SJCRH30 (cell line): ENCODE data around the gene IL1RAPL1. TPM values are rescaled to one million over a fixed set of nuclear protein-coding genes. Genes with fewer than 3 reads are reported as not detected.

Source experiments
- DNase-seq, 2 experiments: peaks; one replicate each; pipeline ENCODE4 v3.0.0-alpha.2; 2015 to 2020
- H3K27ac ChIP-seq: fragments of 250-450 bp; sonication (Bioruptor Pico); 2 replicates; pipeline ENCODE4 v1.5.1; 2020; ENCODE audit warnings: mild to moderate bottlenecking, moderate library complexity
- H3K27me3 ChIP-seq: fragments of 250-450 bp; sonication (Bioruptor Pico); 2 replicates; pipeline ENCODE4 v1.5.1; 2020; ENCODE audit warnings: mild to moderate bottlenecking, moderate library complexity
- H3K36me3 ChIP-seq: fragments of 250-450 bp; sonication (Bioruptor Pico); 2 replicates; pipeline ENCODE4 v1.5.1; 2020; ENCODE audit warnings: mild to moderate bottlenecking, moderate library complexity
- H3K4me1 ChIP-seq: fragments of 250-450 bp; sonication (Bioruptor Pico); 2 replicates; pipeline ENCODE4 v1.5.1; 2020; ENCODE audit warnings: mild to moderate bottlenecking, moderate library complexity
- H3K4me3 ChIP-seq: fragments of 250-450 bp; sonication (Bioruptor Pico); 2 replicates; pipeline ENCODE4 v1.5.1; 2020; ENCODE audit warnings: mild to moderate bottlenecking, moderate library complexity
- H3K9me3 ChIP-seq: fragments of 250-450 bp; sonication (Bioruptor Pico); replicated peaks from 2 replicates; pipeline ENCODE4 v1.5.1; 2020; ENCODE audit warnings: mild to moderate bottlenecking, moderate library complexity
- total RNA-seq: library from RNA; depleted of rRNA; stranded (reverse); fragments of >200 nt; shearing (Covaris generic); gene quantifications from 2 replicates; pipeline ENCODE4 v1.2.3, GENCODE V29; 2014

Gene IL1RAPL1
- total RNA-seq, 1 experiment from 2014 or later = not detected

DNA sequence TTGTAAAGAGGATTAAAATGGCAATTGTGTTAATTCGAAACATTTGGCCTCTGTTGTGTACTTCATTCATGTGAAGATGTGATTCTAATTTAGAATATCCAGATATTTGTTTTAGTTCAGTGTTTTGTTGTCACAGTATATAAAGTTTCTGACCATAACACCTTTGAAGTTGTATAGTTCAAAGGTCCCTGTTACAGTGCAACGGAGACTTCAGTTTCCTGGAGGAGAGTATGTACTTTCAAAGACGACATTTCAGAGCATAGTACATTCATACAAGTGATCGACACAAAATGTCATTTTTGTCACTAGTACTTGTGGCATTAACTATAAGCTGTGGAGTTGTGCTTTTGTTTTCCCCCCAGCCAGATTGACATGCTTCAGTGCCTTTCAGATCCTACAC lies 1255.3 kb downstream of the IL1RAPL1 start:
- no peaks in the 10 kb centered on the region for H3K36me3 ChIP-seq
- DNase-seq = no peak
- H3K9me3 ChIP-seq = no peaks in the 10 kb centered on the region
- H3K27me3 ChIP-seq = no peaks in the 10 kb centered on the region
- no peak overlapping the region for H3K27ac ChIP-seq
- no peak overlapping the region for H3K4me3 ChIP-seq
- no peaks in the 10 kb centered on the region for H3K4me1 ChIP-seq

DNA sequence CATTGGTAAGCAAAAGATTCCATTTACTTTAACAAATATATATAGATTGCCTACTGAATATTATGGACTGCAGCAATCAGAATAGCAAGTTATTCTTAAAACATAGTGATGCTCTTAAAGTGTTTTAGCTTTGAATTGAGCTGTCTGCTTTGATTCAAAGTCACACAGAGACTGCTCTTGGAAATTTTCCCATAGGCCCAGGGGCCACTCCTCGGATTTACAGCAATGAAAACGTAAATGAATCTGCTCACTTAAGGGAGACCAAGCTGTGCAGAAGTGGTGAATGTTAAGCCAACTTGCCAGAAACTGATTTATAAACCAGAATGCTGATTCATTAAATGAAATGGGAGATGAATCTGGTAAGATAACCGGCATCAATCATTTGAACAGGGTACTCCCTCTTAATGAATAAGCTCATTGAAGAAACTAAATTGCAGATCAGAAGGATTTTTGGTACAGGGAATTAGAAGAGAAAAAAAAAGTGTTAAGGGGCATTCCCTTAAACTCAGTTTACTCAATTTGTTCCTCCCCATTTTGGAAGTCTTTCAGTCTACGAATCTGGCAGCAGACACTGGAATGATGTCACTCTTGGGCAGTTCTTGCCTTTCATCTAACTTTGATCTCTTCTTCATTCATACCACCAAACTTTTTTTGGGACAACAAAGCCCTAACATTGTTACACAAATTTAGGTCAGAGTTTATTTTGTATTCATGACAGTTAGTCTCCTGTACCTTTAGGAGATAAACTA lies 1264.8 kb downstream of the IL1RAPL1 start:
- no peak for DNase-seq
- H3K4me1 ChIP-seq = no peaks in the 10 kb centered on the region
- H3K4me3 ChIP-seq = no peak overlapping the region
- no peaks in the 10 kb centered on the region for H3K27me3 ChIP-seq
- H3K27ac ChIP-seq = no peak overlapping the region
- H3K9me3 ChIP-seq = no peaks in the 10 kb centered on the region
- H3K36me3 ChIP-seq = no peaks in the 10 kb centered on the region

DNA sequence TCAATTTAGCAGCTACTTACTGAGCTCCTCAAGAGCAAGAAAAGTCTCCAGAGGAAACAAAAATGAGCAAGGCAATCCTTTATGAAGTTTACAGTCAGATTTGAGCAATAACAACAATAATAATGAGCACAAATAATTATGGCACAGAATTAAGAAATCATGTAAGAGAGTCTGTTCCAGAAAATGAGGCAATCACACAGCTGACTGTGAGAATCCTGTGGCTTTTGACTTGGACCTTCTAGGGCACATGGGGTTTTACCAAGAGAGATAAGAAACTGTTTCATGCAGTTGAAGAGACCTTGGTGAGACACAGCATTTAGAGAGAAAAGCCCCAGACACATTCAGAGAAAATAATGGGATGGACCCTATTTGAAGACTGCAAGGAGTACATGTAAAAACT lies 1265.5 kb downstream of the IL1RAPL1 start:
- H3K4me3 ChIP-seq = no peak overlapping the region
- no peaks in the 10 kb centered on the region for H3K36me3 ChIP-seq
- no peaks in the 10 kb centered on the region for H3K9me3 ChIP-seq
- no peaks in the 10 kb centered on the region for H3K27me3 ChIP-seq
- H3K27ac ChIP-seq = no peak overlapping the region
- DNase-seq = no peak
- H3K4me1 ChIP-seq = no peaks in the 10 kb centered on the region

DNA sequence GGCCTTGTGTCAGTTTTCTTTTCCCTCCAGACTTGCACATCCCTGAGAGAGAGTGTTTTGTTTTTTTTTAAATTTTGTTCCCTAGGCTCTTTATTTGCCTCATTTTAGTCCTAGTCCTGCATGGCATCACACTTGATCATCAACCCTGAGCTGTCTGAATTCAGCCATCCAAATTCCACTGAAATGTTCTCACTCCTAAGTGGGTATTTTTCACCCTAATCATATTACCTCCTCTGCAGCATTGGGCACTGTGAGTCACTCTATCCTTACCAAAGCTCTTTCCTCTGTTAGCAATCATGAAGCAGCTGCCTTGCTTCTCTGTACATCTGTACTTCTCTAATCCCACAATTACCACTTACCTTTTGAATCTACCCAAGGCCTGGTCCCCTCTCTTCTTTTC lies 1271.5 kb downstream of the IL1RAPL1 start:
- peak in 1 of 2 experiments; percentile 1 for DNase-seq
- Histone ChIP-seq H3K4me3 (no peak overlapping the region), H3K36me3 (no peaks in the 10 kb centered on the region), H3K9me3 (no peaks in the 10 kb centered on the region), H3K27me3 (no peaks in the 10 kb centered on the region), H3K4me1 (no peaks in the 10 kb centered on the region), H3K27ac (no peak overlapping the region)

DNA sequence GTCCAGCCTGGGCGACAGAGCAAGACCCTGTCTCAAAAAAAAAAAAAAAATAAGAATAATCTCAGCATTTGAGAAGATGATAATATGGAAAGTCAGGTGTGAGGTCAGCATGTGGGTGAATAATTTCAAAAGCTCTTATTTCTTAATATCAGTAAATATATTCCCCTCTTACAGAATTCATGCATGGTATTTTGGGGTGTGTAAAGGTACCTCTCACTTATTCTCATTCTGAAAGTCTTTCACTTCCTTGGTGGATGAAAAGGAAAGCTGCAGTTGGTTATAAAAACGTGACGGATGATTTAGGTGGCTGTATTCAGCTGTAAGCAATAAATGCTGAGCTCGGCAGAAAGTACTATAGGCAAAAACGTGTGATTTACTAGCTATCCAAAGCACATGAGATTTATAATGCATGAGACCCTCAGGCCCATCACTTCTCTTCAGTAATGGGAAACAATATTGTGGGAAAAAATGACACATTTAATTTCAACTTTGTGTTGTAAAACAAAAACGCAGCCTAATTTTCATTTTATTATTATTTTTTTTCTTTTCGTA lies 1275.0 kb downstream of the IL1RAPL1 start:
- no peak overlapping the region for H3K4me3 ChIP-seq
- DNase-seq = no peak
- H3K36me3 ChIP-seq = no peaks in the 10 kb centered on the region
- H3K9me3 ChIP-seq = no peaks in the 10 kb centered on the region
- H3K27ac ChIP-seq = no peak overlapping the region
- no peaks in the 10 kb centered on the region for H3K27me3 ChIP-seq
- H3K4me1 ChIP-seq = no peaks in the 10 kb centered on the region

DNA sequence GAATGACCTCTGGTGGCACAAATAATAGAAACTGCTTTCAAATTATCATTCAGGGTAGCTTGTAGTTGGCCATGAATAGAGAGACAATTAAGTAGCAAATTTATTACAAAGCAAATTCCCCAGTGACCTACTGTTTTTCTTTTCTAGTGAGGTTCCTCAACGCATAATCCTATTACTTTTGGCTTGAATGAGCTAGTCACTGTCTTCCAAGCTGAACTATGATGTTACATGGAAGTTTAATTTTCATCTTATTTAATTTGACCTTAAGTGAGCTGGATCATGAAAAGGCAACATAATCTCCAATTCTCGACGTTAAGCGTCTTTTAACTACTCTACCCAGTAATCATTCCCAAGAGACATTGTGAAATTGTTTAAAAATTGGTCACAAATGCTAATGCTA lies 1280.7 kb downstream of the IL1RAPL1 start:
- Histone ChIP-seq H3K4me1 (no peaks in the 10 kb centered on the region), H3K36me3 (no peaks in the 10 kb centered on the region), H3K9me3 (no peaks in the 10 kb centered on the region), H3K27me3 (no peaks in the 10 kb centered on the region), H3K4me3 (no peak overlapping the region), H3K27ac (no peak overlapping the region)
- no peak for DNase-seq

DNA sequence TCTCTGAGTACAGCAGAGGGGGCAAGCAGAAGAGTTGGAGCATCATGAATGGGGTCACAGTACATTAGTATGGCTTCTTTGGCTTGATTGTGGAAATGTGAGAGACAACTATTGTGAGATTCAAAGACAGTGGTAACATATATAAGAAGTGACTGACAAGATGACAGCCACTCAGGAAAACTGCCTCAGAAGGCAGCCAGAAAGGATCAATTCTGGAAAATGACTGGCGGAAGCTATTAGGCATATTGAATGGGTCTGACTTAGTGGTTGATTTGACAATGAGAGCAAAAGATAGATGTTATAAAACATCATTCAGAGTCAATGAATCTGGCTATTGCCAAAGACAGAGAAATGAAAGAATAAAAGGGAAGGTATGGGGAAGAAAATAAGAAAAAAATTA lies 1282.6 kb downstream of the IL1RAPL1 start:
- Histone ChIP-seq H3K4me1 (no peaks in the 10 kb centered on the region), H3K4me3 (no peak overlapping the region), H3K27me3 (no peaks in the 10 kb centered on the region), H3K27ac (no peak overlapping the region), H3K9me3 (no peaks in the 10 kb centered on the region), H3K36me3 (no peaks in the 10 kb centered on the region)
- no peak for DNase-seq

DNA sequence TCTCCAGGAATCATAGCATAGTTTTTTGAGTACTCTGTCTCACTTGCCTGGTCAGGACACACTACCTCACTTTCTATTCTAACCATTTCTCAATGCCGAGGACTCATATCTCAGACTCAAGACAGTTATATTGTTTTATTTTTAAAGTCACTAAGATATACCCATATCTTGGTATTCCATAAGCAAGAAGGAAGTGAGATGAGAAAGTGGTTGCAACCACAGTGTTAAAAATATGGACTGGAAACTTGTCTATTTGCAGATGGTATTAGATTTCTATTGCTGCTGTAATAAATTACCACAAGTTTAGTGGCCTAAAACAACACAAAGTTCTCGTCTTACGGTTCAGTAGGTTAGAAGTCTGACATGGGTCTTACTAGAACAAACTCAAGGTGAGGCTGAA lies 1283.4 kb downstream of the IL1RAPL1 start:
- Histone ChIP-seq H3K36me3 (no peaks in the 10 kb centered on the region), H3K27ac (no peak overlapping the region), H3K4me3 (no peak overlapping the region), H3K4me1 (no peaks in the 10 kb centered on the region), H3K9me3 (no peaks in the 10 kb centered on the region), H3K27me3 (no peaks in the 10 kb centered on the region)
- no peak for DNase-seq

DNA sequence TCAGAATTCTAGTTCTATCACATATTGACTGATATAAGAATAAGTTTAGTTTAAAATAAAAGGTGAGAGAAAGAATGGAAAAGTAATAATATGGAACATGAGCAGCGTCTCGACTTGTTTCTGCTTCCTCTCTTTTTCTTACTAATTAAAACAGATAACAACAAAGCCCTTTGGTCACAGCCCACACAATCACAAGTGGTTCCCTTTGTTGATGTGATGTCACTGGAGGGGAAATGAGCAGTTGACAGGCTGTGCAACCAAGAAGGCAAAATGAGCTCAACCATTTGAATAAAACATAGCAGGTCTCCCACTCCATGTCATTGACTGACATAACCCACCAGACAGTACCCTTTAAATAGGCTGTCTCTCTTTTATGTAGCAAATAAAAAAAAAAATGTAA lies 1285.6 kb downstream of the IL1RAPL1 start:
- Histone ChIP-seq H3K27ac (no peak overlapping the region), H3K36me3 (no peaks in the 10 kb centered on the region), H3K4me1 (no peaks in the 10 kb centered on the region), H3K4me3 (no peak overlapping the region), H3K27me3 (no peaks in the 10 kb centered on the region), H3K9me3 (no peaks in the 10 kb centered on the region)
- DNase-seq = no peak

DNA sequence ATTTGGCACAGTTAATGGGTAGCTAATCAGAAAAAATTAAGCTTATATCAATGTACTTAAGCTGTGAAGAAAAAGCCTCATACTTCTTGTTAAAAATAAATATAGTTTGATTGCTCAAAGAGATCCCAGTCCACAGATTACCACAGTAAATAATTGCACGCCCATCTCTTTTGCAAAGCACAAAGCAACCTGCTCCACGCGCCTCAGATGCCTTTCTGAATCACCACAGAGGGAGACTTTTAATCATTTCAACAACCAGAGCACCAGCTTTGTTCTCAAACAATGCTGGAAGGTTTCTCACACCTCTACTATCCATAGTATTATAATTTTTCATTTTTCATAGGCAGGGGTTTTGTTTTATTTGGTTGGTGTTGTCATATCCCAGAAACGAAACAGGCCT lies 1289.5 kb downstream of the IL1RAPL1 start:
- Histone ChIP-seq H3K36me3 (no peaks in the 10 kb centered on the region), H3K4me1 (no peaks in the 10 kb centered on the region), H3K9me3 (no peaks in the 10 kb centered on the region), H3K27ac (no peak overlapping the region), H3K4me3 (no peak overlapping the region), H3K27me3 (no peaks in the 10 kb centered on the region)
- no peak for DNase-seq

DNA sequence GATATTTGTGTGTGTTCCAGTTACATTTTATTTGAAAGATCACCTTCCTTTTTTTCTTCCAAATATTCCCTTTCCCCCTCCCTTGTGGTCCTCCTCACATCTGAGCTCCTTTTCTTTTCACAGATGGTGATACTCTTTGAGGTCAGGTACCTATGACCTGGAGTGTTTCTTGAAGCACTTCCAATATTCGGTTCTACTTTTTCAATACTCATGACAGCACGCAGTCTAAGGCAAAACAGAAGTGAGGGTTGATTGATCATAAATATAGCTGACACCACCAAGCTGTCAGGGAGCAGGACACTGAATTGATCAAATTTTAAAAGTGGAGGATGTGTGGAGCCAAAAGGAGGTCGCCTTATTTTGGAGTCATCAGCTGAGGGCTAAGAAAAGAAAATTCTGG lies 1293.7 kb downstream of the IL1RAPL1 start:
- Histone ChIP-seq H3K27ac (no peak overlapping the region), H3K36me3 (no peaks in the 10 kb centered on the region), H3K4me1 (no peaks in the 10 kb centered on the region), H3K27me3 (no peaks in the 10 kb centered on the region), H3K4me3 (no peak overlapping the region), H3K9me3 (no peaks in the 10 kb centered on the region)
- DNase-seq = no peak

DNA sequence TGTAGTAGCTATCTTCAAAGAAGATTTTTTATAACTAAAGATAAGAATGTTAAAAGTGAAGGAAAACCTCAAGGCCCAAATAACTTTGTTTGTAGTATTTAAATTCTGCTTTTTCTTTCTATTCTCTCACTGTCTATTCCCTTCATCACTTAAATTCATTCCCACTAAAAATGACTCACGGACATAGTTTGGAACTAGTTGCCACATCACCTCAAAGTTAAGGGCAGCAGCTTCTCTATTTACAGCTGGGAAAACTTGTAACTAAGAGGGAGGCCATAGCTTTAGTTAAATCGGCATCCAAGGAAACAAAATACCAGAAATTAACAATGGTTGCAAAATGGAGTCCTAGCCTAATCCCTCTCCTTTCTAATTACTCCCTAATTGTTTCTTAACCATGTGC lies 1302.8 kb downstream of the IL1RAPL1 start:
- Histone ChIP-seq H3K4me1 (no peaks in the 10 kb centered on the region), H3K27me3 (no peaks in the 10 kb centered on the region), H3K9me3 (no peaks in the 10 kb centered on the region), H3K27ac (no peak overlapping the region), H3K36me3 (no peaks in the 10 kb centered on the region), H3K4me3 (no peak overlapping the region)
- no peak for DNase-seq

DNA sequence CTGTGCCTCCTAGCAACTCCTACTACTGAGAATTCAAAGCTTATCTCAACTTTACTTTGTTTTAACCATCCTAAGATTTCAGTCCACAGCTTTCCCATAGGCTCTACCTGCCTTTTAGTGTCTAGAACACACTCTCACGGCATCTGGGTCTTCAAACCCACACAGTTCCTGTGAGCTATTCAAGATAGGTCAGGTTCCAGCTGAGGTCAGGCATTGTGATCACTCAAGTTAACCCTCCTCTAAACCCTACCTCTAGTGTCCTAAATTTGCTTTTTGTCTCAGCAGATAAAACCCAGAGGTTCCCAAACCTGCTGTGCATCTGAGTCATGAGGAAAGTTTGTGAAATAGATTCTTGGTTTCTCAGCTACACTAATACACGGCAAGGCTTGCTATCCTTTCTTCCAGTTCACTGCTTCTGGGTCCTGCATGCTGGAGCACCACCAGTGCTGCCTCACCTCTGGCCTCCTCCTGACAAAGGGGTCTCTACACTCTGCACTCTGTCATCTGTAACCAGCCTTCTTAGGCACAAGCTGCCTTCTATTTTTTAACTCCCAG lies 1303.5 kb downstream of the IL1RAPL1 start:
- H3K27ac ChIP-seq = no peak overlapping the region
- H3K4me1 ChIP-seq = no peaks in the 10 kb centered on the region
- H3K4me3 ChIP-seq = no peak overlapping the region
- H3K36me3 ChIP-seq = no peaks in the 10 kb centered on the region
- no peaks in the 10 kb centered on the region for H3K27me3 ChIP-seq
- DNase-seq = no peak
- no peaks in the 10 kb centered on the region for H3K9me3 ChIP-seq

DNA sequence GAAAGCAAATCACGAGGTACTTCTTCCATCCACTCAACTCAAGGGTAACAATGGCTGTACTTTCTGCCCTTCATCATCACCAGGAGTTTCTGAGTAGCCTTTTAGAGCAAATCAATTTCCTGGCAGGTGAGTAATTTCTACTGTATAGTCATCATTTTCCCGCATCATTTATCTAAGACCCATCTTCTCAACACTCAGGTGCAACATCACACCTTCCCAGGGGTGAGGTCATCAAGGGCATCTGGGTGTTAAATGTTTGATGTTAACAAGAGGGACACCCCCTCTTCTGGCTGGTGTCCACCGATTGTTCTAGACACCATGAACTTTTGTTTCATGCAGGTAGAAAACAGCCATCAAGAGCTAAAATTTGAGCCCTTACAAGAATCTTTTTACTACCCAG lies 1314.8 kb downstream of the IL1RAPL1 start:
- DNase-seq = no peak
- Histone ChIP-seq H3K27ac (no peak overlapping the region), H3K36me3 (no peaks in the 10 kb centered on the region), H3K4me1 (no peaks in the 10 kb centered on the region), H3K9me3 (no peaks in the 10 kb centered on the region), H3K4me3 (no peak overlapping the region), H3K27me3 (no peaks in the 10 kb centered on the region)

DNA sequence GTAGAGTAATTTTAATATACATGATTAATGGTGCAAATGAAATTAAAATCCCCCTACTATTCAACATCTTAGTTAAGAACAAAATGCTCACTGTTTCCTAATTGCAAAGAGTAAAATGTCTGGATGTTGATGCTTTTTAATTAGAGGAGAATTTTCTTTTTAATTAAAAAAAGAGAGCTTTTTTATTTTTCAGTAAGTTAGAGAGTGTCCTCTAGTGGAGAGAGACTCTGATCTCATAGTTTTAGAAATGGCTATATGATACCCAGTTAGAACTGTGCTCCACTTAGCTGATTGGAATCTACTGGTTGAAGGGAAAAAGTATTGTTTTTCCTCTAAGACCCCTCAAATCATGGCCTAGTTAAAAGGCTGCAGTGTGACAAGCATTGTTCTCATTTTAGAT lies 1316.1 kb downstream of the IL1RAPL1 start:
- DNase-seq = peak in 1 of 2 experiments; percentile 1
- Histone ChIP-seq H3K36me3 (no peaks in the 10 kb centered on the region), H3K27ac (no peak overlapping the region), H3K9me3 (no peaks in the 10 kb centered on the region), H3K27me3 (no peaks in the 10 kb centered on the region), H3K4me3 (no peak overlapping the region), H3K4me1 (no peaks in the 10 kb centered on the region)

DNA sequence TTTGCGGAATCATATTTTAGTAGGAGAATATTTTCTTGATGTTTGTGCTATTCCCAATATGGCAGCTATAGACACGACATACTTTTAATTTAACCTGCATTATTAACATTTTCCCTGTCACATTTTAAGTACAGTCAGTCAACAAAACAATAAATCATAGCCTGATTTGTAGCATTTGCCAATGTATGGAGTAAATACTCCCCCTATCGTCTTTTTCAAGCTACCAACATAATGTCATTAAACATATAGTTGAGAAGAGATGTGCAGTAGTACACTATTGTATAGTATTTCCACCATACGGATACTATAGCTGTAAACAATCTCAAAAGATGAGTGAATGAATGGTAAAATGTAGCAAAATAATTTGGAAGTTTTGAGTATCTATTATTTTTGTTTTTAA lies 1324.4 kb downstream of the IL1RAPL1 start:
- Histone ChIP-seq H3K9me3 (no peaks in the 10 kb centered on the region), H3K4me3 (no peak overlapping the region), H3K27me3 (no peaks in the 10 kb centered on the region)

More for the DNA sequence above, 1324.4 kb downstream of the IL1RAPL1 start:
- no peak overlapping the region for H3K27ac ChIP-seq
- DNase-seq = no peak
- H3K36me3 ChIP-seq = no peaks in the 10 kb centered on the region
- no peaks in the 10 kb centered on the region for H3K4me1 ChIP-seq
